ENCODE results near the gene BABAM2. TPM values are rescaled to one million over a fixed set of nuclear protein-coding genes. Genes with fewer than 3 reads are reported as not detected.

The BABAM2 gene
- total RNA-seq, 2 donors from 2014 or later: 32.2 to 33.5 TPM

GRCh38 chr2:28166956-28167355 lies 276.4 kb downstream of the BABAM2 start:
- H3K27me3 ChIP-seq: no peaks in the 10 kb centered on the region
- no peaks in the 10 kb centered on the region for H3K36me3 ChIP-seq
- H3K4me3 ChIP-seq: no peak overlapping the region
- H3K4me1 ChIP-seq: peaks cover 8% of the 10 kb centered on the region
- no peak for TF ChIP-seq CTCF (IDR thresholded peaks at IDR 0.05)
- no peak overlapping the region for H3K27ac ChIP-seq
- DNase-seq: no peak
- H3K9me3 ChIP-seq: no peaks in the 10 kb centered on the region
- no peak overlapping the region for H3K9ac ChIP-seq (ENCODE audit: low read depth in 2 of 2, low read length in 2 of 2)
- intact Hi-C loops (cut with DNase I): no loop called here

- H3K27me3 ChIP-seq: no peaks in the 10 kb centered on the region
- H3K4me3 ChIP-seq: no peak overlapping the region
- no peaks in the 10 kb centered on the region for H3K9me3 ChIP-seq
- no peak for TF ChIP-seq CTCF (IDR thresholded peaks at IDR 0.05)
- peaks cover 8% of the 10 kb centered on the region for H3K4me1 ChIP-seq
- H3K9ac ChIP-seq (ENCODE audit: low read depth in 2 of 2, low read length in 2 of 2): no peak overlapping the region
- no peak for DNase-seq
- H3K36me3 ChIP-seq: no peaks in the 10 kb centered on the region
- no peak overlapping the region for H3K27ac ChIP-seq
- intact Hi-C loops (cut with DNase I): no loop called here
Measured at GRCh38 chr2:28168376-28168775, 277.8 kb downstream of the BABAM2 start.

- intact Hi-C loops (cut with DNase I): no loop called here
- H3K4me1 ChIP-seq: peaks cover 2% of the 10 kb centered on the region
Measured at GRCh38 chr2:28169492-28169891, 279.0 kb downstream of the BABAM2 start.

GRCh38 chr2:28172114-28172898 lies 281.8 kb downstream of the BABAM2 start:
- H3K36me3 ChIP-seq: no peaks in the 10 kb centered on the region
- intact Hi-C loops (cut with DNase I): no loop called here
- DNase-seq: peak; percentile 67
- H3K9me3 ChIP-seq: no peaks in the 10 kb centered on the region
- no peak for TF ChIP-seq CTCF (IDR thresholded peaks at IDR 0.05)
- no peaks in the 10 kb centered on the region for H3K4me1 ChIP-seq
- H3K27me3 ChIP-seq: no peaks in the 10 kb centered on the region
- peak overlapping the region; percentile 45 for H3K27ac ChIP-seq
- peak overlapping the region in 1 of 2 donors; percentile 14 for H3K9ac ChIP-seq (ENCODE audit: low read depth in 2 of 2, low read length in 2 of 2)
- H3K4me3 ChIP-seq: no peak overlapping the region

More at GRCh38 chr2:28169492-28169891, 279.0 kb downstream of the BABAM2 start:
- no peaks in the 10 kb centered on the region for H3K9me3 ChIP-seq
- no peak overlapping the region for H3K4me3 ChIP-seq
- H3K27ac ChIP-seq: no peak overlapping the region
- no peak for TF ChIP-seq CTCF (IDR thresholded peaks at IDR 0.05)
- DNase-seq: no peak
- no peak overlapping the region for H3K9ac ChIP-seq (ENCODE audit: low read depth in 2 of 2, low read length in 2 of 2)
- H3K36me3 ChIP-seq: no peaks in the 10 kb centered on the region
- H3K27me3 ChIP-seq: no peaks in the 10 kb centered on the region

- no peaks in the 10 kb centered on the region for H3K4me1 ChIP-seq
- intact Hi-C loops (cut with DNase I): no loop called here
- H3K9ac ChIP-seq (ENCODE audit: low read depth in 2 of 2, low read length in 2 of 2): no peak overlapping the region
- DNase-seq: no peak
- H3K27ac ChIP-seq: no peak overlapping the region
- no peaks in the 10 kb centered on the region for H3K27me3 ChIP-seq
- no peak for TF ChIP-seq CTCF (IDR thresholded peaks at IDR 0.05)
- H3K9me3 ChIP-seq: no peaks in the 10 kb centered on the region
- no peak overlapping the region for H3K4me3 ChIP-seq
- no peaks in the 10 kb centered on the region for H3K36me3 ChIP-seq
Measured at GRCh38 chr2:28173377-28173776, 282.8 kb downstream of the BABAM2 start.
